B cell (primary cell): ENCODE measurements around the gene MTUS2.

Source experiments
- CTCF ChIP-seq: fragments of 200-600 bp; IDR thresholded peaks from one replicate; pipeline ENCODE4 v1.8.0; 2022; ENCODE audit warnings: antibody characterized with exemption, mild to moderate bottlenecking
- EZH2 ChIP-seq: IDR thresholded peaks from 2 replicates; pipeline ENCODE4 v1.6.1; 2012; ENCODE audit warnings: borderline replicate concordance, low read depth, mild to moderate bottlenecking, moderate library complexity, low read length; ENCODE audit not compliant: insufficient read depth, poor library complexity, severe bottlenecking

- TF ChIP-seq CTCF: no peak
- TF ChIP-seq EZH2: no peak
Measured at GRCh38 chr13:29175250-29175873, 355.2 kb downstream of the MTUS2 start.
